ENCODE measurements around the gene ABCC4. TPM values are rescaled to one million over a fixed set of nuclear protein-coding genes. Genes with fewer than 3 reads are reported as not detected.

ABCC4 gene
- polyA plus RNA-seq, 3 donors = 16.5 to 21.8 (median 20.1) TPM

DNA sequence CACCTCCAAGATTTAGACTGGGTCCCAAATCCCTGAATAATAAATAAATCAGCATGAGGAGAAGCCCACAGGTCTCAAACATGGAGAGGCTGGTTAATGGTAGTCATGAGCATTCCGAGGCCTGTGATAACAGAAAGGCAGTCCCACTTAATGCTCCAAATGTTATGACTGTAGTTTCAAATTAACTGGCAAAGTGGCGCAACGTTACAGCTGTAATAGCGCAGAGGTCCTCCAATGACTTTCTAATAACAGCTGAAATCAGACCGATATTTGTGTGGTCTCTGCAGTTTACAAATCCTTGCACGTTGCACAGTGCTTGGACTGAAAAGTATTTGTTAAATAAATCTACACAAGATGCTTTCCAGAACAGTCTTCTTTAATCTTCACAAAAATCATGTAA lies 141.8 kb downstream of the ABCC4 start:
- DNase-seq = no peak

- DNase-seq = no peak
Observed at GRCh38 chr13:95156208-95156607, 145.0 kb downstream of the ABCC4 start.

DNA sequence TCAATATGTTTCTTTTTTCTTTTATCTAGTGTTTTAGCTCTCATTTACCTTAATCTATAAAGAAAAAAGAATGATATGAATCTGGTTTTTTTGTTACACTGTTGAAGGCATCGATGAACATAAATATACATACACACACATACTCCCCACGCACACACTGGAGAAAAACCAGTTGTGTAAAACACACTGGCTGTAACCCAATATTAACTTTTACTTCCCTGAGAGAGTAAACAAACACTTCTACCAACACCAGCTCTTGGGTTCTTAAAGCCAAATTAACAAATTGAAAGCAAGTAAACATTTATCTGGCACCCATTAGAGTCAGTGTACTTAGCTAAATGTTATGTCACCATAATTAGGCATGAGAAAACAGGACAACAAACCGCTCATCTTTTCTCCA lies 145.7 kb downstream of the ABCC4 start:
- no peak for DNase-seq

- DNase-seq = no peak
Observed at GRCh38 chr13:95155093-95155492, 146.2 kb downstream of the ABCC4 start.

DNA sequence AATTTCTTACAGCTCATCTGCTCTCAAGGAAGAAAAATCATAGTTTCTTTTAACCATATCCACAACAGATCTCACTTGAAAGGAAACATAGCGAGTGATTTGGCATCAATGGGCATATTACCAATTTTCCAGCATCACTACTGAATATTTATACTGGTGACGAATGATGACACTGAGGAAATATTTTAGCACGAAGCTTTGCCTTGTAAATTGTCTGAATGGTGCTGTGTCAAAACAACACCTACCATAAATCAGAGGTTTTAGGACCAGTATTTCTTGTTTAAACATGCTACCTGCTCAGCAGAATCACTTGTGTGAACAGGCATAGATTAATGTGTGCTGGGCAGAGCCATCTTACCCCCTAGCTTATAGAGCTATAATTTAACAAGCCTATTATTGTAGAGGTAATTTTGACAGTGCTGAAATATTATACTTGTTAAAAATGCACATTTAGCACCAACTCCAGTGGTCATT lies 146.8 kb downstream of the ABCC4 start:
- no peak for DNase-seq

DNA sequence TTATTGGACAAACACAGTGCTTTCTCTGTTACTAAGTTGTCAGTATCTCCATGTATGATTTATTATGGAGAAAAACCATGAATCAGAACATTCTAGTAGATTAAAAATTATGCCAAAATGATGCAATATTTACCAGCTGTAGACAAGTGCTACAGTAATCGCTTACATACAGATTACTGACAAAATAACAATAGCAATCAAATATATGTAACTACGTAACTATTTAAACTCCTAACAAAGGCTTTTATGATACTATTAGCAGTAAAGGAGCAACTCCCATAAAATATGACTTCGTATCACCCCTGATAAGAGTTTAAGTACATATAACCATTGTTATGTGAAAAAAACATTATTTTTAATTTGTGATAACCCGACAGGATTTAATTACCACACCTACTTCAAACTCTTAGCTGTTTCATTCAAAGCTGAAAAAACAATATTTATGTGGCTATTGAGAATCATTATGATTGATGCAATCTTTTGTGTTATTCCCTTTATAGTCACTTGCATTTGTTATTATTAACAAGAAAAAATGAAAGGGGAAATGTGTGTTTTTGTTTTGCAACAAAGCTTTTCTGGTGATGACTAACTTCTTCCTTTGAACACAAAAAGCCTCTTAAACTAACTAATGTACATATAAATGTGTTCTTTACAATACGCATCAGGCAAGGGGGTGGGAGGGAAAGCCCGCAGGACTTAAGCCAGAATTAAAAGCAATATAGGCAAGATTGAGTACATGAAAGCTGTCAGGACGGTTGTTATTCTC lies 147.4 kb downstream of the ABCC4 start:
- DNase-seq = no peak

- DNase-seq = no peak
Observed at GRCh38 chr13:95151942-95152587, 149.2 kb downstream of the ABCC4 start.

DNA sequence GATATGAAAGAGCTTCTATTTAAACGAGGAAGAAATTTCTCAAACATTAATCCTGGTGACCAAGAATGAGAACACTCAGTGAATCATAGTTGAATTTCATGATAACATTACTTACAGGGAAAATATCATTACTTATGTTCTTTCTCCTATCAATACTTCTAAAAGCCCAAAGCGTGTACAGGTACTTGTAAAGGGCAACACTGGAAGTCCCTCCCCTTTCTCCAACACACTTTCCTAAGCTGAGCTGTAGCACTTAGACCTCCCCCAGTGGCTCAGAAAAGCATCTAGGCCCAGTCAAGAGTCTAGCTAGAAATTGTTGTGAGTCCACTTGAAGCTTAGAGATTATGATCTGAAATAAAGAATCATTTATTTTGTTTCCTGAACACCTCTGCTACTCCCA lies 150.7 kb downstream of the ABCC4 start:
- DNase-seq = no peak

DNA sequence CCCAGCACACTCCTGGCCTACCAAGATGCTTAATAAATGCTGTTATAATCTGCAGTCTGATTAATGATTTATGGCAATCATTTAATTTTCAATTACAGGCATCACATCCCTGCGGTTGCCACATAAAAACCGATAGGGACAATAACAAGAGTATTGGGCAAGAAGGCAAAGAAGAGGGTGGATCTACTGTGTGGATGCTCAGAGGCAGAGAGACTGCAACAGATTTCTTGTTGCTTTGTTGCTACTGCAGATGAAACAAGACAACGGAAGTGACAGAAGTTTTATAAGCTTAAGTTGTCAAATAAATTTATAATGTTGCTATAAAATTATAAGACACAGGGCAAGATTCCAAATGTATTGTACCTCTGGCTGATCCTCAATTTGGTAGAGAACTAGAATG lies 154.8 kb downstream of the ABCC4 start:
- DNase-seq = no peak

DNA sequence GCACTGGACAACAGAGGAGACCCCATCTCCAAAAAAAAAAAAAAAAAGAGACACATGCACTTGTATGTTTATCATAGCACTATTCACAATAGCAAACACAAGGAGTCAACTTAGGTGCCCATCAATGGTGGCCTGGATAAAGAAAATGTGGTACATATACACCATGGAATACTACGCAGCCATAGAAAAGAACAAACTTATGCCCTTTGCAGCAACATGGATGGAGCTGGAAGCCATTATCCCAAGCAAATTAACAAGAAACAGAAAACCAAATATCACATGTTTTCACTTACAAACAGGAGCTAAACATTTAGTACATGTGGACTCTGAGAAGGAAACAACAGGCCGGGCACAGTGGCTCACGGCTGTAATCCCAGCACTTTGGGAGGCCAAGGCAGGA lies 155.7 kb downstream of the ABCC4 start:
- no peak for DNase-seq

DNA sequence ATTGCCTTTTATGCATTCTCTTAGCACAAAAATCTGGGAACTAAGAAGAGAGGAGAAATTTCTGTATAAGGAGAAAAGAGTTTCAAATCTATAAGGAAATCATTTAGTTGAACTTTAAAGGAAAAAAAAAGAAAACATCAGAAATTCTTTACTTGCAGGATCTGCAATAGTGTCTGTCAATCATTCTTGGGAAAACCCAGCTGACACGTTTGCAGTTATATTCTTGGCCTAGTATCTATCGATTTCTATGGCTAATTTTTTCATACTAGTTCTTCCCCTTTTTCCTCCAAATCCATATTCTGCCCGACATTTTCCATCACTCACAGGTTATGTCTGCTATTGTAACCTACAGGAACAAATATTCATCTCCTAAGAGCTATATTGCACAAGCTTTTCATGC lies 160.7 kb downstream of the ABCC4 start:
- DNase-seq = no peak

DNA sequence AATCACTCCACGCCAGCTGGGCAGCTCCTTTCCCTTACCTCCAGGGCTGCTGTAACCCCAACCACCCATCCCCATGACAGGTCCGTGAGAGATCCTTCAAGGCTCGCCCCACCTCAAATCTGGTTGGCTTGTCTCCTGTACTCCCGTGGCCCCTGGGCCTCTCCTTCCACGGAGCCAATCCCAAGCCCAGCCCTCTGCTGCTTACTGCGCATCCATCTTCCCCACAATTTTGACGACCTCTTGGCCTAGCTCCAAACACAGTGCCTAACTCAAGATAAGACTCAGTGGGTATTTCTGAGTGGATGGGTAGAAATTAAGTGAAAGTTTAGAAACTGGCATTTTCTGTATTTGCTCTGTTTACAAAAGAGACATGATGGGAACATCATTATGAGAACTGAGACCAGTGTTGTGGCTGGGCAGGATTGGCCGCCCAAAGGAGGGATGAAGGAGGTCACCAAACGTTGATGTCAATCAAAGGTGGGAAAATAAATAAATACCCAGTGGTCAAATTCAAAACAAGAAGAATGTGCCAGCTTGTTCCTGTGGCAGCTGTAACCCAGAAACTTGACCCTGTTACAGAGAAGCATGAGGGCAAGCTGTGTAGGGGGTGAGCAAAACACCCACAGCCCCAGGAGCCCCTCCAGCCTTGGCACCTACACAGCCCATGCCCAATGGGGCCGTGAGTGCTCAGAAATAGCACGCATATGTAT lies 162.2 kb downstream of the ABCC4 start:
- no peak for DNase-seq

DNA sequence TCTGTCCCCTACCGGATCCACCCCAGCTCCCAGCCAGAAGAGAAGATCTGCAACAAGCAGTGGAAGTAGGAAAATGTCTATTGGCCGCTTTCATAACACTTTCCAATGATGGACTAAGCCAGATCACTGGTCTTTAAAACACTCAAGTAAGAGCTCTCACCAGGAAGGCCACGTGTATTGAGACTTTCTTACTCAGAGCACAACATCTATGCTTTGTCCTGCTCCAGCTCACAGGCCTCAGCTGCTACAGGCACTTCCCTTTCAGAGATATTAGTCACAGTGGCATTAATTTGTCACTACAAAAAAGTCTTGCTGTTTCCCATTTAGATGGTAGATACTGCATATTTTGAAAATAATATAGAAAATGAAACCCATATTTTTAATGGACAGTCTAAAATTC lies 164.2 kb downstream of the ABCC4 start:
- no peak for DNase-seq

GRCh38 chr13:95136638-95137037 lies 164.6 kb downstream of the ABCC4 start:
- DNase-seq = no peak

- no peak for DNase-seq
Observed at GRCh38 chr13:95133498-95133897, 167.8 kb downstream of the ABCC4 start.

- no peak for DNase-seq
Observed at GRCh38 chr13:95129004-95129403, 172.2 kb downstream of the ABCC4 start.

DNA sequence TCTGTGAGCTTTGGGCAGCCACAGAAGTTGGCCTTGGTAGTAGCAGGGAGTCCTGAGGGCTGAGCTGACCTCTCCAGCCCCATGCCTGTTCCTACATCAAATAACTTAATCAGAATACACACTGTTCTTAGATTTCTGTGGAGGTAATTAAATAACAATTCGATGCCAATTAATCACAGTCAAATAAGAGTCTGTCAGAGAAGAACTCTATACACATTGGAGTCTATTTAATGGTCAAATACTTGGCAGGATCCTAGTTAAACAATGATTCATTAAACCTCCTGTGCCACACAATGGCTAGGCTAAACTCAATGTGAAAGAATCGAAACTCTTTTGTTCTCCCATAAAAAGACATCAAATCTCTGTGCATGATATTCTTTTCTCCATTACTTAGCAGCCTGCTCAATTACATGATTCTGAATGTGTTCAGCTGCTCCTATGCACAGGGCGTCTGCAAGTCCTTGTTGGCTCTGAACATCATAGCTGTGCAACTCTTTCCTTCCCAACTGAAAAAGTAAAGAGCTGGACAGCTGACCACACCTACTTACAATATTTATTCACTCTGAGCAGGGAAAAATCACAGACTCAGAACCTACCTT lies 173.1 kb downstream of the ABCC4 start:
- no peak for DNase-seq

- DNase-seq = no peak
Observed at GRCh38 chr13:95124959-95125358, 176.3 kb downstream of the ABCC4 start.

- no peak for DNase-seq
Observed at GRCh38 chr13:95123726-95124125, 177.5 kb downstream of the ABCC4 start.

- DNase-seq = no peak
Observed at GRCh38 chr13:95122063-95122462, 179.2 kb downstream of the ABCC4 start.

DNA sequence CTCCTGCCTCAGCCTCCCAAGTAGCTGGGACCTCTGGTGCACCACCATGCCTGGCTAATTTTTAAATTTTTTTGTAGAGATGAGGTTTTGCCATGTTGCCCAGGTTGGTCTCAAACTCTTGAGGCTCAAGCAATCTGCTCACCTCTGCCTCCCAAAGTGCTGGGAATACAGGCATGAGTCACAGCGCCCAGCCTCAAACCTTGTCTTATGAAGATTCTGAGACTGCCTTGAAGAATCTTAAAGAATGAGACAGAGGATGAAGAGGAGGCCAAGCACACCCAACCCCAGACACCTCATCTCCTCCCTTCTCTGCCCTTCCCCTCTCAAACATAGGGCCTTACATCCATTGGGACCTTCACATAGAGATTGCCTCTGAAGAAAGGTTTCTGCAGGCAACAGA lies 179.7 kb downstream of the ABCC4 start:
- DNase-seq = no peak

GRCh38 chr13:95120650-95121049 lies 180.6 kb downstream of the ABCC4 start:
- no peak for DNase-seq
